ENCODE data around the gene DIAPH2.

Gene DIAPH2

DNA sequence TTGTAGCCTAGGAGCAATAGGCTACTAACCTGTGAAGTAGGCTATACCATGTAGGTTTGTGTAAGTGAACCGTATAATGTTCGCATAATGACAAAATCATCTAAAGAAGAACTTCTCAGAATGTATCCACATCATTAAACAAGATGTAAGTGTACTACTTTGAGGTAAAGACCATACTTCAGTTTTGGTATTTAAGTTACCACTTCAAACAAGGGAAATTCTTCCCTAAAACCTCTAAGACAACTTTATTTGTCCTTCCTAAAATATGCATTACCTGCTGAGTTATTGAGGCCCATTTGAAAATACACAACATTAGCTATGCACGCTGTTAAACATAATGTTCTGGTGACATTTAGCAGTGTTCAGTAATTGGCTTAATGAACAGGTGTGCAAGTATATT, 381.7 kb downstream of the DIAPH2 start (continued):
- TF ChIP-seq, protein P1, sequence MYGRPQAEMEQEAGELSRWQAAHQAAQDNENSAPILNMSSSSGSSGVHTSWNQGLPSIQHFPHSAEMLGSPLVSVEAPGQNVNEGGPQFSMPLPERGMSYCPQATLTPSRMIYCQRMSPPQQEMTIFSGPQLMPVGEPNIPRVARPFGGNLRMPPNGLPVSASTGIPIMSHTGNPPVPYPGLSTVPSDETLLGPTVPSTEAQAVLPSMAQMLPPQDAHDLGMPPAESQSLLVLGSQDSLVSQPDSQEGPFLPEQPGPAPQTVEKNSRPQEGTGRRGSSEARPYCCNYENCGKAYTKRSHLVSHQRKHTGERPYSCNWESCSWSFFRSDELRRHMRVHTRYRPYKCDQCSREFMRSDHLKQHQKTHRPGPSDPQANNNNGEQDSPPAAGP (tag by site-specific recombination; IDR thresholded peaks at IDR 0.05), result no peak
- TF ChIP-seq ZIC2 (tag by site-specific recombination; IDR thresholded peaks at IDR 0.05) (no peak), GLI2 (tag by site-specific recombination; IDR thresholded peaks at IDR 0.05; ENCODE audit: borderline replicate concordance, low read depth) (no peak), ZNF214 (tag by site-specific recombination; IDR thresholded peaks at IDR 0.05; ENCODE audit: borderline replicate concordance) (no peak), ZNF23 (tag by site-specific recombination; IDR thresholded peaks at IDR 0.05; ENCODE audit: borderline replicate concordance) (no peak), SP3 (tag by site-specific recombination; IDR thresholded peaks at IDR 0.05) (no peak), ZNF510 (tag by site-specific recombination; IDR thresholded peaks at IDR 0.05; ENCODE audit: insufficient replicate concordance) (no peak)
- TF ChIP-seq, protein P2, sequence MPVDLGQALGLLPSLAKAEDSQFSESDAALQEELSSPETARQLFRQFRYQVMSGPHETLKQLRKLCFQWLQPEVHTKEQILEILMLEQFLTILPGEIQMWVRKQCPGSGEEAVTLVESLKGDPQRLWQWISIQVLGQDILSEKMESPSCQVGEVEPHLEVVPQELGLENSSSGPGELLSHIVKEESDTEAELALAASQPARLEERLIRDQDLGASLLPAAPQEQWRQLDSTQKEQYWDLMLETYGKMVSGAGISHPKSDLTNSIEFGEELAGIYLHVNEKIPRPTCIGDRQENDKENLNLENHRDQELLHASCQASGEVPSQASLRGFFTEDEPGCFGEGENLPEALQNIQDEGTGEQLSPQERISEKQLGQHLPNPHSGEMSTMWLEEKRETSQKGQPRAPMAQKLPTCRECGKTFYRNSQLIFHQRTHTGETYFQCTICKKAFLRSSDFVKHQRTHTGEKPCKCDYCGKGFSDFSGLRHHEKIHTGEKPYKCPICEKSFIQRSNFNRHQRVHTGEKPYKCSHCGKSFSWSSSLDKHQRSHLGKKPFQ (tag by site-specific recombination; IDR thresholded peaks at IDR 0.05), result no peak
- TF ChIP-seq, protein P3, sequence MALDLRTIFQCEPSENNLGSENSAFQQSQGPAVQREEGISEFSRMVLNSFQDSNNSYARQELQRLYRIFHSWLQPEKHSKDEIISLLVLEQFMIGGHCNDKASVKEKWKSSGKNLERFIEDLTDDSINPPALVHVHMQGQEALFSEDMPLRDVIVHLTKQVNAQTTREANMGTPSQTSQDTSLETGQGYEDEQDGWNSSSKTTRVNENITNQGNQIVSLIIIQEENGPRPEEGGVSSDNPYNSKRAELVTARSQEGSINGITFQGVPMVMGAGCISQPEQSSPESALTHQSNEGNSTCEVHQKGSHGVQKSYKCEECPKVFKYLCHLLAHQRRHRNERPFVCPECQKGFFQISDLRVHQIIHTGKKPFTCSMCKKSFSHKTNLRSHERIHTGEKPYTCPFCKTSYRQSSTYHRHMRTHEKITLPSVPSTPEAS (tag by site-specific recombination; IDR thresholded peaks at IDR 0.05), result no peak

DNA sequence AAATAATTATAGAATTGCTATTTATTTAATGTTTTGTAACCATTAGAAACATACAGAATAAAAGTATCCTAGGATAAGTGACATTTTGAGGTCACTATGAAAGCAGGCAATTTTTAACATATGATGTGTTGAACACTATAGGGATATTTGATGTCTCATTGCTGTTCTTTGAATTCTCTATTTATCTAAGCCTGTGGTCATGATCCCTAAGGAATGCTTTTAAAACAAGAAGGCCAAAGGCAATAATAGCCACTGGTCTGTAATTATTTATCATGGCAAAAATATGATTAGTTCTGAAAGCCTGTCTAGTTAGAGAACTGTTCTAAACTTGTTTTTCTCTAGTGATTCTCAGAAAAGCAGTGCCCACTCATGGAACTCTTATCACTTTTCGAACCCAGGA, 385.7 kb downstream of the DIAPH2 start:
- H3K27ac ChIP-seq (ENCODE audit: extremely low read depth, low read depth, low read length), result no peak overlapping the region
- ChIA-PET CTCF (no interaction called here), POLR2A (no interaction called here)
- H3K4me1 ChIP-seq (ENCODE audit: control insufficient read depth, insufficient read depth, low read length), result no peaks in the 10 kb centered on the region
- TF ChIP-seq ZNF585B (tag by site-specific recombination; IDR thresholded peaks at IDR 0.05), result no peak
- TF ChIP-seq ZNF202 (tag by site-specific recombination; IDR thresholded peaks at IDR 0.05; ENCODE audit: borderline replicate concordance), result no peak
- no peak for TF ChIP-seq SP3 (tag by site-specific recombination; IDR thresholded peaks at IDR 0.05)
- no peak for TF ChIP-seq ZNF155 (tag by site-specific recombination; IDR thresholded peaks at IDR 0.05)
- TF ChIP-seq, protein P4, sequence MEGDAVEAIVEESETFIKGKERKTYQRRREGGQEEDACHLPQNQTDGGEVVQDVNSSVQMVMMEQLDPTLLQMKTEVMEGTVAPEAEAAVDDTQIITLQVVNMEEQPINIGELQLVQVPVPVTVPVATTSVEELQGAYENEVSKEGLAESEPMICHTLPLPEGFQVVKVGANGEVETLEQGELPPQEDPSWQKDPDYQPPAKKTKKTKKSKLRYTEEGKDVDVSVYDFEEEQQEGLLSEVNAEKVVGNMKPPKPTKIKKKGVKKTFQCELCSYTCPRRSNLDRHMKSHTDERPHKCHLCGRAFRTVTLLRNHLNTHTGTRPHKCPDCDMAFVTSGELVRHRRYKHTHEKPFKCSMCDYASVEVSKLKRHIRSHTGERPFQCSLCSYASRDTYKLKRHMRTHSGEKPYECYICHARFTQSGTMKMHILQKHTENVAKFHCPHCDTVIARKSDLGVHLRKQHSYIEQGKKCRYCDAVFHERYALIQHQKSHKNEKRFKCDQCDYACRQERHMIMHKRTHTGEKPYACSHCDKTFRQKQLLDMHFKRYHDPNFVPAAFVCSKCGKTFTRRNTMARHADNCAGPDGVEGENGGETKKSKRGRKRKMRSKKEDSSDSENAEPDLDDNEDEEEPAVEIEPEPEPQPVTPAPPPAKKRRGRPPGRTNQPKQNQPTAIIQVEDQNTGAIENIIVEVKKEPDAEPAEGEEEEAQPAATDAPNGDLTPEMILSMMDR (tag by site-specific recombination; IDR thresholded peaks at IDR 0.05), result no peak
- TF ChIP-seq ZNF140 (tag by site-specific recombination; IDR thresholded peaks at IDR 0.05), result no peak
- TF ChIP-seq ZNF423 (tag by site-specific recombination; IDR thresholded peaks at IDR 0.05), result no peak
- no peak for TF ChIP-seq ZNF112 (tag by site-specific recombination; IDR thresholded peaks at IDR 0.05)
- TF ChIP-seq ZSCAN23 (tag by site-specific recombination; IDR thresholded peaks at IDR 0.05), result no peak
- TF ChIP-seq ZNF530 (tag by site-specific recombination; IDR thresholded peaks at IDR 0.05; ENCODE audit: low read depth), result no peak
- TF ChIP-seq ZNF223 (tag by site-specific recombination; IDR thresholded peaks at IDR 0.05), result no peak
- TF ChIP-seq, protein P5, sequence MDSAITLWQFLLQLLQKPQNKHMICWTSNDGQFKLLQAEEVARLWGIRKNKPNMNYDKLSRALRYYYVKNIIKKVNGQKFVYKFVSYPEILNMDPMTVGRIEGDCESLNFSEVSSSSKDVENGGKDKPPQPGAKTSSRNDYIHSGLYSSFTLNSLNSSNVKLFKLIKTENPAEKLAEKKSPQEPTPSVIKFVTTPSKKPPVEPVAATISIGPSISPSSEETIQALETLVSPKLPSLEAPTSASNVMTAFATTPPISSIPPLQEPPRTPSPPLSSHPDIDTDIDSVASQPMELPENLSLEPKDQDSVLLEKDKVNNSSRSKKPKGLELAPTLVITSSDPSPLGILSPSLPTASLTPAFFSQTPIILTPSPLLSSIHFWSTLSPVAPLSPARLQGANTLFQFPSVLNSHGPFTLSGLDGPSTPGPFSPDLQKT (IDR thresholded peaks at IDR 0.05; ENCODE audit: borderline replicate concordance, low read depth, low read length), result no peak
- TF ChIP-seq ZNF510 (tag by site-specific recombination; IDR thresholded peaks at IDR 0.05; ENCODE audit: insufficient replicate concordance), result no peak
- TF ChIP-seq OSR2 (tag by site-specific recombination; IDR thresholded peaks at IDR 0.05), result no peak
- no peak for TF ChIP-seq ZNF132 (tag by site-specific recombination; IDR thresholded peaks at IDR 0.05; ENCODE audit: borderline replicate concordance)
- TF ChIP-seq ZNF292 (tag by site-specific recombination; IDR thresholded peaks at IDR 0.05; ENCODE audit: borderline replicate concordance, low read depth), result no peak
- H3K4me3 ChIP-seq (ENCODE audit: low read depth, low read length), result no peak overlapping the region
- no peaks in the 10 kb centered on the region for H3K9me3 ChIP-seq (ENCODE audit: control insufficient read depth, insufficient read depth, low read depth, low read length)
- H3K36me3 ChIP-seq (ENCODE audit: control insufficient read depth in 2 of 2, insufficient read depth in 1 of 2, low read length in 2 of 2), result no peaks in the 10 kb centered on the region

All from HEK293 (cell line).